HG03045 (cell line): ENCODE data around the gene KCNH5.

Experiments
- ATAC-seq: cut with Tn5 transposase; IDR thresholded peaks from one replicate; pipeline ENCODE4 v1.9.1; 2021; ENCODE audit warnings: mild to moderate bottlenecking, moderate library complexity; ENCODE audit not compliant: unreplicated experiment

KCNH5 gene

GRCh38 chr14:63009495-63009894, 35.8 kb downstream of the KCNH5 start:
- ATAC-seq, result no peak

- ATAC-seq, result no peak
These were observed 38.7 kb downstream of the KCNH5 start for GRCh38 chr14:63006531-63006930.

GRCh38 chr14:62994096-62994495, 51.2 kb downstream of the KCNH5 start:
- ATAC-seq, result no peak

- no peak for ATAC-seq
These were observed 56.3 kb downstream of the KCNH5 start for GRCh38 chr14:62988967-62989366.

GRCh38 chr14:62983821-62984220, 61.4 kb downstream of the KCNH5 start:
- no peak for ATAC-seq

GRCh38 chr14:62980693-62981092, 64.6 kb downstream of the KCNH5 start:
- ATAC-seq, result no peak

- ATAC-seq, result no peak
These were observed 87.7 kb downstream of the KCNH5 start for GRCh38 chr14:62957562-62957961.

GRCh38 chr14:62956413-62956812, 88.8 kb downstream of the KCNH5 start:
- no peak for ATAC-seq

- ATAC-seq, result no peak
These were observed 91.1 kb downstream of the KCNH5 start for GRCh38 chr14:62954165-62954564.

- ATAC-seq, result no peak
These were observed 93.0 kb downstream of the KCNH5 start for GRCh38 chr14:62952226-62952625.

- no peak for ATAC-seq
These were observed 98.0 kb downstream of the KCNH5 start for GRCh38 chr14:62947301-62947700.

GRCh38 chr14:62946221-62946620, 99.0 kb downstream of the KCNH5 start:
- no peak for ATAC-seq

- no peak for ATAC-seq
These were observed 102.1 kb downstream of the KCNH5 start for GRCh38 chr14:62943202-62943601.

- ATAC-seq, result no peak
These were observed 105.3 kb downstream of the KCNH5 start for GRCh38 chr14:62939970-62940369.

GRCh38 chr14:62938778-62939177, 106.5 kb downstream of the KCNH5 start:
- ATAC-seq, result no peak

GRCh38 chr14:62934439-62934838, 110.8 kb downstream of the KCNH5 start:
- no peak for ATAC-seq

- ATAC-seq, result no peak
These were observed 123.8 kb downstream of the KCNH5 start for GRCh38 chr14:62921466-62921865.

- ATAC-seq, result no peak
These were observed 128.7 kb downstream of the KCNH5 start for GRCh38 chr14:62916551-62916950.

- ATAC-seq, result no peak
These were observed 130.4 kb downstream of the KCNH5 start for GRCh38 chr14:62914873-62915272.

- ATAC-seq, result no peak
These were observed 131.2 kb downstream of the KCNH5 start for GRCh38 chr14:62914025-62914424.

GRCh38 chr14:62908506-62908905, 136.8 kb downstream of the KCNH5 start:
- no peak for ATAC-seq

GRCh38 chr14:62905566-62905965, 139.7 kb downstream of the KCNH5 start:
- ATAC-seq, result no peak

- no peak for ATAC-seq
These were observed 147.5 kb downstream of the KCNH5 start for GRCh38 chr14:62897771-62898170.

- ATAC-seq, result no peak
These were observed 148.3 kb downstream of the KCNH5 start for GRCh38 chr14:62896932-62897456.
